Dendritic cell treated with granulocyte-macrophage colony-stimulating factor and Interleukin-4, amounts not matched to agents 40 ng/mL and 50 ng/mL, for 4 days (primary cell): ENCODE results near the gene SLC49A4.

ENCODE experiments used
- H3K27ac Mint-ChIP-seq: one replicate; pipeline ENCODE4 v1.8.0; 2022; ENCODE audit warnings: mild to moderate bottlenecking, mixed read lengths
- H3K27me3 Mint-ChIP-seq: one replicate; pipeline ENCODE4 v1.8.0; 2022; ENCODE audit warnings: mild to moderate bottlenecking, mixed read lengths
- H3K36me3 Mint-ChIP-seq: one replicate; pipeline ENCODE4 v1.8.0; 2022; ENCODE audit warnings: low read depth, mixed read lengths
- H3K4me1 Mint-ChIP-seq: one replicate; pipeline ENCODE4 v1.8.0; 2022; ENCODE audit warnings: low read depth, mixed read lengths
- H3K4me3 Mint-ChIP-seq: one replicate; pipeline ENCODE4 v1.8.0; 2022; ENCODE audit warnings: mild to moderate bottlenecking, moderate library complexity, mixed read lengths
- H3K9me3 Mint-ChIP-seq: one replicate; pipeline ENCODE4 v1.8.0; 2022; ENCODE audit warnings: mixed read lengths
- intact Hi-C: fragments of 100-400 bp; cut with micrococcal nuclease; formaldehyde crosslinking; loops from one replicate; pipeline ENCODE4 v1.15.0; 2022

Gene SLC49A4

DNA sequence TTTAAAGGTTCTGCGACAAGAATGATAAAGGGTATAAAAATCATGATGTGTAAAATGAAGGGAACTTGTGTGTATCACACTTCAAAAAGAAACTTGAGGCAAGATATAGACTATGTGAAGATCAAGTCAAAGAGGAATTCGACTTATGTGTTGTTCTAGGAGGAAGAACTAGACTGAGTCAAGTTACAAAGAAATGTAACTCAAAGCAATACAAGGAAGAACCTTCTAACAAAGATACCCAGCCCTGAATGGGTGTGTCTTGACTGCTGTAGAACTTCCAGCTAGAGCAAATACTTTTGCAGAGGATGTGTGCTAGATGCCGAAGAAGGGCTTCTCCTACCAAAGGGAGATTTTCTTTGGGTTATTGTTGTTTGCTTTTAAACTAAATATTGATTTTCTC is 2.4 kb downstream of the SLC49A4 start:
- Mint-ChIP-seq H3K4me3 (peak overlapping the region; percentile 93), H3K9me3 (no peaks in the 10 kb centered on the region), H3K27me3 (no peaks in the 10 kb centered on the region)

DNA sequence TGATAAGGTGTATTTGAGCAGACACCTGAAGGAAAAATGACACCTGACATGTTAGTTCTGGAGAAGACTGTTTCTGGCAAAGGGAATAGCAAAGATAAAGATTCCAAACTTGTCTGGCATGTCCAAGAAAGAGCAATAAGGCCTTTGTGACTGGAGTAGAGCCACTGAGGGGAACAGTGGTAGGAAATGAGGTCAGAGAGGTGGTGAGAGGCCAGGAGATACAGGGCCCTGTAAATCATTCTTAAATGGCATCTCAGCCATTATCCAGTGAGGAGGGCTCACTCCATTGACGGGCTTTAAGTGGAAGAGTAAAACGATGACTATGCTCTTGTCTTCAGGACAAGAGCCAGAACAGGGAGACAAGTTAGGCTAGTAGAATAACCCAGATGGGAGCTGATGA is 4.5 kb downstream of the SLC49A4 start:
- Mint-ChIP-seq H3K4me3 (no peak overlapping the region), H3K36me3 (peaks cover 50% of the 10 kb centered on the region), H3K4me1 (peaks cover 20% of the 10 kb centered on the region), H3K9me3 (no peaks in the 10 kb centered on the region), H3K27ac (no peak overlapping the region), H3K27me3 (no peaks in the 10 kb centered on the region)
- intact Hi-C loops: loop anchor here (10.0 kb wide), 1 partner anchor 115 kb away; the partner anchor contains the start of gene PARP14

More for the DNA sequence above, 2.4 kb downstream of the SLC49A4 start:
- intact Hi-C loops: loop anchor here (10.0 kb wide), 1 partner anchor 112 kb away; the partner anchor contains the start of gene PARP14
- H3K36me3 Mint-ChIP-seq: peaks cover 30% of the 10 kb centered on the region
- peak overlapping the region; percentile 92 for H3K27ac Mint-ChIP-seq
- peaks cover 16% of the 10 kb centered on the region for H3K4me1 Mint-ChIP-seq

DNA sequence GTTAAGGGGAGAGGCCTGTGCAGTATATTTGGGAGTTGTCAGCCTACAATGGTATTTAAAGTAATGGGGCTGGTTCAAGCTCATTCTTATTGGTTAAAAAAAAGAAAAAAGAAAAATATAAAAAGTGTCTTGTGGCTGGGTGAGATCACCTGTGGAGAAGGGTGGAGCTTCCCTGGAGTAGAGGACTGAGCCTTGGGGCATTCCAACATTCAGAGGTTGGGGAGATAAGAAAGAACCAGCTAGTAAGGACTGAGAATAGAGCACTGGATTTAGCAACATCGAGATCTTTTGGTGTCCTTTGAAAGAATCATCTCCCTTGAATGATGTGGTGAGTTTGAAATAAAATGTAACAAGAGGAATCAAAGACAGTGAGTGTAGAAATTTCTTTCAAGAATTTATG is 5.2 kb downstream of the SLC49A4 start:
- Mint-ChIP-seq H3K4me3 (no peak overlapping the region), H3K27me3 (no peaks in the 10 kb centered on the region), H3K9me3 (no peaks in the 10 kb centered on the region), H3K4me1 (peaks cover 20% of the 10 kb centered on the region), H3K27ac (no peak overlapping the region), H3K36me3 (peaks cover 45% of the 10 kb centered on the region)
- intact Hi-C loops: loop anchor here (2.0 to 10.0 kb wide), 2 partner anchors 45 to 55 kb away; no protein-coding TSS in a partner anchor

DNA sequence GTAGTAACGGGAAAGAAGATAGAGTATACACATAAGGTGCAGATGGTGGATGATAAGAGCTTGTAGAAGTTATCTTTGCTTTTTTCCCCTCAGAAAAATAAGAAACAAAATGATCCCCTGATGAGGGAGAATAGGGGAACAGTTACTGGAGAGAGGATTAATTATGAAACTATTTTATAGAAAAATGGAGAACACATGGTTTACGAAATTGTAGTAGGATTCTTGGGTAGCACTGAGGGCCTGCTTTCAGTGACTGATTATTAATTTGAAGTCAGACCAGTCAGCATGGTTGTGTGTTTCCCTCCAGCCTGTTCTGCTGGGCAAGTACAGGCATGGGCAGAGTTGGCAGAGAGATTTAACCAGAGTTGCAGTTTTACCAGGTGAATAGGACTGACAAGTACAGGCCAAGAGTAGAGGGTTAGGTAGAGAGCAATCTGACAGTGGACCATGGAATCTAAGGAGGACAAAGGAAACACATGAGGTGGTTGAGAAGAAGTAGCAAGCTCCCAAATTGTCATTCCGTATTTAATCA is 5.9 kb downstream of the SLC49A4 start:
- H3K4me3 Mint-ChIP-seq: no peak overlapping the region
- peaks cover 20% of the 10 kb centered on the region for H3K4me1 Mint-ChIP-seq
- no peaks in the 10 kb centered on the region for H3K27me3 Mint-ChIP-seq
- peaks cover 38% of the 10 kb centered on the region for H3K36me3 Mint-ChIP-seq
- no peaks in the 10 kb centered on the region for H3K9me3 Mint-ChIP-seq
- intact Hi-C loops: loop anchor here (2.0 to 10.0 kb wide), 2 partner anchors 46 to 54 kb away; no protein-coding TSS in a partner anchor
- no peak overlapping the region for H3K27ac Mint-ChIP-seq

DNA sequence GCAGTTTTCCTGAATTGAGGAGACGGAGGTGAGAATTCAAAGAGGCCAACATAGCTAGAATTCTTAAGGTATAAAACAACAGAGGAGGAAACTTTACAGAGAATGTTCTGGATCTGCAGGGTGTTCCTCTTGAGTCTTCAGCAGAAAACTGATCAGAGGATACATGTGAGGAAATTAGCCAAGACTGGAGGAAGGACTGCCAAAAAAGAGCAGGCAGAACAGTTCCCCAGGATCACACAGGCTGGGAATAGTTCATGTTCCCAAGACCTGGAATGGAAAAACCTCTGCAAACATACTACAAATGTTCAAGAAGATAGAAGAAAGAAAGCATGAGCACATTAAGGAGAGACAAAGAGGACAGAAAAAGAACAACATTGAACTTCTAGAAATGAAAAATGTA is 7.5 kb downstream of the SLC49A4 start:
- peaks cover 35% of the 10 kb centered on the region for H3K36me3 Mint-ChIP-seq
- no peak overlapping the region for H3K4me3 Mint-ChIP-seq
- peak overlapping the region; percentile 4 for H3K27ac Mint-ChIP-seq
- H3K9me3 Mint-ChIP-seq: no peaks in the 10 kb centered on the region
- intact Hi-C loops: loop anchor here (10.0 kb wide), 1 partner anchor 52 kb away; no protein-coding TSS in a partner anchor
- H3K27me3 Mint-ChIP-seq: no peaks in the 10 kb centered on the region
- H3K4me1 Mint-ChIP-seq: peaks cover 9% of the 10 kb centered on the region

DNA sequence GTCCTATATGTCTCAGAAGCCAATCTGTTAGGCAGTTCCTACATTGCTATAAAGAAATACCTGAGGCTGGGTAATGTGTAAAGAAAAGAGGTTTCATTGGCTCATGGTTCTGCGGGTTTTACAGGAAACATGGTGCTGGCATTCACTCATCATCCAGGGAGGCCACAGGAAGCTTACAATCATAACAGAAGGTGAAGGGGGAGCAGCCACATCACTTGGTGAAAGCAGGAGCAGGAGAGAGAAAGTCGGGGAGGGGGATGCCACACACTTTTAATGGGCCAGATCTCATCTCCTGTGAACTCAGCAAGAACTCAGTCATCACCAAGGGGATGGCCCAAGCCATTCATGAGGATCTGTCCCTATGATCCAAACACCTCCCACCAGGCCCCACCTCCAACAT is 9.1 kb downstream of the SLC49A4 start:
- Mint-ChIP-seq H3K27ac (no peak overlapping the region), H3K36me3 (peaks cover 51% of the 10 kb centered on the region), H3K4me3 (no peak overlapping the region), H3K4me1 (peaks cover 14% of the 10 kb centered on the region), H3K9me3 (no peaks in the 10 kb centered on the region), H3K27me3 (no peaks in the 10 kb centered on the region)
- intact Hi-C loops: loop anchor here (10.0 kb wide), 1 partner anchor 51 kb away; no protein-coding TSS in a partner anchor

DNA sequence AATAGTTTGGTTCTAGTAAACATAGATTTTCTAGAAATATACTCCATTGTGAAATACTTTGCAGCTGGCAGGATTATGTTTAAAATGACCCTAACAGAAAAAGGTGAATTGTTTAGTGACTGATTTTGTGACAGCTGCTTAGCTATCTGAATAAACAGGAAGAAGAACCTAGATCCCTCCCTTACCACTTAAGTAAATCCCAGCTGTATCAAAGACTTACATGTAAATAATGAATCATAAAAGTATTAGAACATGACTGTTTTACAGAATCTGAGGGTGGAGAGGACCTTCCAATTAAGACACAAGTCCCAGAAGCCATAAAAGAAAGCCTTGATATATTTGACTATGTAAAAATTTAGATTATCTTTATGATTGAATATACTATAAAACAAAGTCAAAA is 15.9 kb downstream of the SLC49A4 start:
- Mint-ChIP-seq H3K4me3 (no peak overlapping the region), H3K9me3 (no peaks in the 10 kb centered on the region), H3K4me1 (peaks cover 17% of the 10 kb centered on the region), H3K27me3 (no peaks in the 10 kb centered on the region), H3K36me3 (peaks cover 88% of the 10 kb centered on the region), H3K27ac (no peak overlapping the region)
- intact Hi-C loops: no loop called here

DNA sequence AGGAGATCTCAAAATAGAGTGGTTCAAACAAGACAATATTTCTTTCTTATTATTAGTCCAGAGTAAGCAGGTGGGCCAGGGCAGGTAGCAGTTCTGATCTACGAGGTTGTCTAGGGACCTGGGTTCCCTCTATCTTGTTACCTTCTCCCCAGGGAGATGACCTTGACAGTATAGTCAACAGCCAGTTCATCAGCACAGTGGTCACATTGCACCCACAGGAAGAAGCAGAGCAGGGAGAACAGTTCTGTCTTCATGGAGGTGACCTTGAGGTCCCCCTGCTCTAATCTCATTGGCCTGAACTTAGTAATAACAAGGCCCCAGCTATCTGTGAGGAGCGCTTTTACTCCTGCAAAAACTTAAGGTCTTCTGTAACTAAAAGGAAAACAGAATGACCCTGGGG is 21.7 kb downstream of the SLC49A4 start:
- peaks cover 32% of the 10 kb centered on the region for H3K4me1 Mint-ChIP-seq
- H3K9me3 Mint-ChIP-seq: no peaks in the 10 kb centered on the region
- H3K36me3 Mint-ChIP-seq: peaks cover 88% of the 10 kb centered on the region
- H3K27me3 Mint-ChIP-seq: no peaks in the 10 kb centered on the region
- H3K4me3 Mint-ChIP-seq: no peak overlapping the region
- H3K27ac Mint-ChIP-seq: no peak overlapping the region
- intact Hi-C loops: no loop called here

DNA sequence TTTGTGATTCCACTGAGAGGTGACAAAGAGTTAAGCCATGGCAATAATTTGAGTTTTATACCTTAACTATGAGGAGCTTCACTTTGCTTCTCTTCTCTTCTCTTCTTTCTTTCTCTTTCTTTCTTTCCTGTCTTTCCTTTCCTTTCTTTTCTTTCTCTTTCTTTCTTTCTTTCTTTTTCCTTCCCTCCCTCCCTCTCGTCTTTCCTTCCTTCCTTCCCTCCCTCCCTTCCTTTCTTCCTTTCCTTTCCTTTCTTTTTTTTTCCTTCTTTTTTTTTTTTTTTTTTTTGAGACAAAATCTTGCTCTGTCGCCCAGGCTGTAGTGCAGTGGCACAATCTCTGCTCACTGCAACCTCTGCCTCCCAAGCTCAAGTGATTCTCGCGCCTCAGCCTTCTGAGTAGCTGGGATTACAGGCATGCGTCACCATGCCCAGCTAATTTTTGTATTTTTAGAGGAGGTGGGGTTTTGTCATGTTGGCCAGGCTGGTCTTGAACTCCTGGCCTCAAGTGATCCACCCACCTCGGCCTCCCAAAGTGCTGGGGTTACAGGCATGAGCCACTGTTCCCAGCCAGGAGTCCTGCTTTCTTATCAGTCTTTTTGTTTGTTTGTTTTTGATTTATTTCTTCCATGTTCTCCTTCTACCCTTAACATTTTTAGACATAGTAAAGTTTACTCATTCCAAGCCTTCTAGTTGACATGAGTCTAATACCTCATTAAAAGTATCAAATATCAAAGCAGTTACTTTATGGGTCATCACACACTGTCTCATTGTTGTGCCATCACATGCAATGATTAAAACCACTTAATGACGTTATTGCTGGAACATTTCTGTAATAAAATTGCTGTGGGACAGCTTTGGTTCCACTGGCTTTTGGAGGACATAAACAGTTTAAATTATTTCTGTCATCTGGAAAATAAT is 29.9 kb downstream of the SLC49A4 start:
- Mint-ChIP-seq H3K9me3 (no peaks in the 10 kb centered on the region), H3K36me3 (peaks cover 81% of the 10 kb centered on the region), H3K27ac (peak overlapping the region; percentile 88), H3K4me3 (peak overlapping the region; percentile 11), H3K27me3 (no peaks in the 10 kb centered on the region), H3K4me1 (peaks cover 61% of the 10 kb centered on the region)
- intact Hi-C loops: loop anchor here (5.0 to 10.0 kb wide), 2 partner anchors 32 to 260 kb away; partner anchors contain the start of genes DTX3L, HSPBAP1 and PARP9

DNA sequence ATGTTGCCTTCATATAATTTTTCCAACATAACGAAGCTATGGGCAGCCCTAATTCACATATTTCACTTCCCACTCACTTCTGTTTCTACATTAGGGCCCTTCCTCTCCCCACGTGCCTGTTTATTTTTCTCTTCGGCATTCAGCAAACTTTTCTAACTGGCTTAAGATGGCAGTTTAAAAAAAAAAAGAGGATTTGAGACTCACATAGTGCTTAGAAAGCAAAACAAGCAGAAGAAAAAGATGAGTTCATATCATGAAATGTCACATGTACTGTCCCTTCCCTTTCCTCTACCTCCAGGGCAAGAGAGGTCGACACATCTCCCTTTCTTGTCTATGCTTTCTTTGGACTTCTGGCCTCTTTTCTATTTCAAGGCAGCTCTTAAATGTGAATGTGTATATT is 30.6 kb downstream of the SLC49A4 start:
- peaks cover 61% of the 10 kb centered on the region for H3K4me1 Mint-ChIP-seq
- H3K27ac Mint-ChIP-seq: peak overlapping the region; percentile 88
- intact Hi-C loops: loop anchor here (5.0 to 10.0 kb wide), 2 partner anchors 33 to 261 kb away; partner anchors contain the start of genes DTX3L, HSPBAP1 and PARP9
- no peaks in the 10 kb centered on the region for H3K9me3 Mint-ChIP-seq
- peaks cover 87% of the 10 kb centered on the region for H3K36me3 Mint-ChIP-seq
- no peaks in the 10 kb centered on the region for H3K27me3 Mint-ChIP-seq
- H3K4me3 Mint-ChIP-seq: peak overlapping the region; percentile 55

DNA sequence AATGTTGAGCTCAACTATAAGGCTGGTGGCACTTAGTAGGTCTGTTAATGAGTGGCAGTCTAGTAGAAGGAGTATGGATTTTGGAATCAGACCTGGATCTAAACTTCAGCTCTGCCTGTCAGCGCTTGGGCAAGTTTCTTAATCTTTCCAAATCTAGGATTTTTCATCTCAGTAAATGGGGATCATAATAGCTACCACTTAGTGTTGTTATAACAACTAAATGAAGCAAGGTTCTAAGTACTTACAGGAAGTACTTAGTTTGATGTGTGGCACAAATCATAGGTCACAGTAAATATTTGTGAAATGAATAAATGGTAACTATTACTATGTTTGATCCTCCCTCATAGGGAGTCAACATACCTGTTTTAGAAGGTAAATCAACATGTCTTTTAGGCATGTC is 31.4 kb downstream of the SLC49A4 start:
- H3K36me3 Mint-ChIP-seq: peaks cover 87% of the 10 kb centered on the region
- peaks cover 54% of the 10 kb centered on the region for H3K4me1 Mint-ChIP-seq
- H3K27ac Mint-ChIP-seq: peak overlapping the region; percentile 88
- H3K27me3 Mint-ChIP-seq: no peaks in the 10 kb centered on the region
- intact Hi-C loops: loop anchor here (5.0 to 10.0 kb wide), 2 partner anchors 34 to 261 kb away; partner anchors contain the start of genes DTX3L, HSPBAP1 and PARP9
- H3K9me3 Mint-ChIP-seq: no peaks in the 10 kb centered on the region
- H3K4me3 Mint-ChIP-seq: no peak overlapping the region

DNA sequence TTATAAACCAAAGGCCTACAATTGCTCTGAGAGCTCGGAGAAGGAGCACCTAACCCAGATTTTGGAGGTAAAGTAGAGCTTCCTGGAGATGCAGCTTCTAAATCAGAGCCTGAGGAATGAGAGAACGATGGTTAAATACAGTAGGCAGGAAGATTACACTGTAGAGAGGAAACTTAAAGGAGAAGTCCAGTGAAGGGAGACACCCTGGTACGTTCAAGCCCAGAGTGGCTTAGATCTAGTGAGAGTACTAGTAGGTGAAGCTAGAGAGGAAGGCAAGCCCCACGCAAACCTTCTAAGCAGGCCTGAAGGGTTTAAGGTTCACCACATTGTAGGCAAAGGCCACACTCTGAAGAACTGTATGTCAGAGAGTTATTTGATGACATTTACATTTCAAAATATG is 33.4 kb downstream of the SLC49A4 start:
- Mint-ChIP-seq H3K4me3 (no peak overlapping the region), H3K36me3 (peaks cover 85% of the 10 kb centered on the region), H3K27me3 (no peaks in the 10 kb centered on the region), H3K4me1 (peaks cover 38% of the 10 kb centered on the region), H3K9me3 (no peaks in the 10 kb centered on the region), H3K27ac (peak overlapping the region; percentile 74)
- intact Hi-C loops: loop anchor here (5.0 to 10.0 kb wide), 2 partner anchors 36 to 263 kb away; partner anchors contain the start of genes DTX3L, HSPBAP1 and PARP9

DNA sequence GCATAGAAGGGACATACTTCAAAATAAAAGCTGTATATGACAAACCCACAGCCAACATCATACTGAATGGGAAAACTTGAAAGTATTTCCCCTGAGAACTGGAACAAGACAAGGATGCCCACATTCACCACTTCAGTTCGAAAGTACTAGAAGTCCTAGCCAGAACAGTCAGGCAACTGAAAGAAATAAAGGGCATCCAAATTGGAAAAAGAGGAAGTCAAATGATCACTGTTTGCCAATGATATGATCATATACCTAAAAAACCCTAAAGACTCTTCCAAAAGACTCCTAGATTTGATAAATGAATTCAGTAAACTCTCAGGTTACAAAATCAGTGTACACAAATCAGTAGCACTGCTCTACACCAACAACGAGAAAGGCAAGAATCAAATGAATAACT is 40.7 kb downstream of the SLC49A4 start:
- Mint-ChIP-seq H3K27ac (no peak overlapping the region), H3K9me3 (no peaks in the 10 kb centered on the region), H3K4me3 (no peak overlapping the region), H3K4me1 (no peaks in the 10 kb centered on the region), H3K36me3 (peaks cover 68% of the 10 kb centered on the region), H3K27me3 (no peaks in the 10 kb centered on the region)
- intact Hi-C loops: no loop called here

DNA sequence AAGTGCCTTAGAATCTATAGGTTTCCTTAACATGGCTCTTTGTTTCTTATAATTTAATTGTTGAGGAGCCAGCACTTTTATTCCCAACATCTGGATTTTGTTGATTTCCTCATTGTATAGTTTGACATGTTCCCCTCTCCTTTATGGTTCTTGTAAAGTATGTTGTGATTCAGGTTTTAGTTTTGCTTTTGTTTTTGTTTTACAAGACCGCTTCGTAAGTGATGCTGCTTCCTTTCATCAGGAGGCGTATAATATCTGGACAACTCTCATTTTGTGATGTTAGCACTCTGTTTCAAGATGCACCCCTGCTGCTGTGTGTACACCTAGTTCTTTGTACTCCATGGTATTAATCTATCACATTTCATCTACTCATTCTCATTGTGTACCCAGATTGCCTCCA is 48.7 kb downstream of the SLC49A4 start:
- Mint-ChIP-seq H3K9me3 (peaks cover 3% of the 10 kb centered on the region), H3K4me3 (no peak overlapping the region), H3K27me3 (no peaks in the 10 kb centered on the region), H3K4me1 (no peaks in the 10 kb centered on the region), H3K27ac (no peak overlapping the region), H3K36me3 (peaks cover 73% of the 10 kb centered on the region)
- intact Hi-C loops: no loop called here
